ENCODE results near the gene FNDC11. TPM values are rescaled to one million over a fixed set of nuclear protein-coding genes. Genes with fewer than 3 reads are reported as not detected.

FNDC11 gene
- total RNA-seq (2022) (0.24 TPM in 1 of 2 replicates, not detected in the other), Bru-seq, nascent RNA (not detected), BruChase-seq, experiment 1, labeled RNA remaining after a 6-hour chase (percentile 17 among the genes with signal in this experiment), BruChase-seq, experiment 2, labeled RNA remaining after a 2-hour chase (percentile 11 among the genes with signal in this experiment)
- long read RNA-seq = 0 reads

DNA sequence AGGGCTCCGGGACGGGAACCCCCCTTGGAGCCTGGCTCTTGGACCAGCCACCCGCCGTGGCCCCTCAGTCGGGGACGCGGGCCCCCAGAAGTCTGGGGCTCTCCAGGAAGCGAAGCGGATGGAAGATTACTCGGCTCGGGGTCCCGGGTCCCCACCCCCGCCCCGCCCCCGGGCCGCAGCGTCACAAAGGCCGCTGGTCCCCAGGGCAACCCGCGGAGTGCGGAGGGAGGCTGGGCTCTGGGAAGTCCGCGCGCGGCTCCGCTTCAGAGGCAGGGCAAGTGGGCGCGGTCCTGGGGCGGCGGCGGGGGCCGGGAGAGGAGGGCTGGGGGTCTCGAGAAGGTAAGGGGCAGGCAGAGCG, at the start of gene FNDC11:
Gene FNDC11, plus strand, starts transcription at position 227 of the 358 bp plus-strand sequence. CDS start 1,505 bp downstream, outside the sequence.
- BruUV-seq (replicated peaks) = no TSS peak
- Mint-ChIP-seq H3K9me3 (ENCODE audit: low read depth, unreplicated experiment) (no peaks in the 10 kb centered on the region), H3K4me3 (ENCODE audit: low read depth, unreplicated experiment) (peak within 1 kb of the TSS; percentile 46), H3K4me1 (ENCODE audit: low read depth, unreplicated experiment) (no peaks in the 10 kb centered on the region), H3K27me3 (ENCODE audit: unreplicated experiment) (peaks cover 8% of the 10 kb centered on the region), H3K27ac (ENCODE audit: unreplicated experiment) (peak within 1 kb of the TSS; percentile 44), H3K36me3 (ENCODE audit: insufficient read depth, unreplicated experiment) (peaks cover 50% of the 10 kb centered on the region)
- no peak for TF ChIP-seq CTCF (IDR thresholded peaks at IDR 0.05; ENCODE audit: unreplicated experiment)
- no peak for DNase-seq
- CTCF ChIA-PET = no interaction called here
- intact Hi-C loops (cut with micrococcal nuclease; ENCODE audit: unreplicated experiment) = no loop called here

GRCh38 chr20:63504642-63505041, 49.3 kb upstream of the FNDC11 start:
- H3K4me3 Mint-ChIP-seq (ENCODE audit: low read depth, unreplicated experiment) = no peak overlapping the region
- CTCF ChIA-PET = interaction anchor here (0.5 to 0.7 kb wide), 2 partner anchors 133 to 231 kb away, joined by 3 read pairs; no protein-coding TSS in a partner anchor
- BruUV-seq (replicated peaks) = no TSS peak
- H3K4me1 Mint-ChIP-seq (ENCODE audit: low read depth, unreplicated experiment) = no peaks in the 10 kb centered on the region
- peaks cover 67% of the 10 kb centered on the region for H3K27me3 Mint-ChIP-seq (ENCODE audit: unreplicated experiment)
- H3K27ac Mint-ChIP-seq (ENCODE audit: unreplicated experiment) = no peak overlapping the region
- no peak for DNase-seq
- no peak for TF ChIP-seq CTCF (IDR thresholded peaks at IDR 0.05; ENCODE audit: unreplicated experiment)
- H3K9me3 Mint-ChIP-seq (ENCODE audit: low read depth, unreplicated experiment) = peaks cover 4% of the 10 kb centered on the region
- peaks cover 7% of the 10 kb centered on the region for H3K36me3 Mint-ChIP-seq (ENCODE audit: insufficient read depth, unreplicated experiment)
- intact Hi-C loops (cut with micrococcal nuclease; ENCODE audit: unreplicated experiment) = no loop called here

GRCh38 chr20:63505281-63505680, 48.7 kb upstream of the FNDC11 start:
- no peak overlapping the region for H3K27ac Mint-ChIP-seq (ENCODE audit: unreplicated experiment)
- H3K36me3 Mint-ChIP-seq (ENCODE audit: insufficient read depth, unreplicated experiment) = peaks cover under 1% of the 10 kb centered on the region
- H3K27me3 Mint-ChIP-seq (ENCODE audit: unreplicated experiment) = peaks cover 74% of the 10 kb centered on the region
- TF ChIP-seq CTCF (IDR thresholded peaks at IDR 0.05; ENCODE audit: unreplicated experiment) = no peak
- H3K4me1 Mint-ChIP-seq (ENCODE audit: low read depth, unreplicated experiment) = no peaks in the 10 kb centered on the region
- no peak for DNase-seq
- intact Hi-C loops (cut with micrococcal nuclease; ENCODE audit: unreplicated experiment) = no loop called here
- CTCF ChIA-PET = interaction anchor here (1.1 kb wide), 1 partner anchor 11 kb away, joined by 3 read pairs; no protein-coding TSS in a partner anchor
- no peak overlapping the region for H3K4me3 Mint-ChIP-seq (ENCODE audit: low read depth, unreplicated experiment)
- H3K9me3 Mint-ChIP-seq (ENCODE audit: low read depth, unreplicated experiment) = peaks cover 4% of the 10 kb centered on the region
- no TSS peak for BruUV-seq (replicated peaks)

- intact Hi-C loops (cut with micrococcal nuclease; ENCODE audit: unreplicated experiment) = no loop called here
- CTCF ChIA-PET = interaction anchor here (1.1 kb wide), 1 partner anchor 12 kb away, joined by 3 read pairs; no protein-coding TSS in a partner anchor
- Mint-ChIP-seq H3K4me1 (ENCODE audit: low read depth, unreplicated experiment) (no peaks in the 10 kb centered on the region), H3K27ac (ENCODE audit: unreplicated experiment) (no peak overlapping the region), H3K36me3 (ENCODE audit: insufficient read depth, unreplicated experiment) (no peaks in the 10 kb centered on the region), H3K4me3 (ENCODE audit: low read depth, unreplicated experiment) (no peak overlapping the region), H3K27me3 (ENCODE audit: unreplicated experiment) (peaks cover 78% of the 10 kb centered on the region), H3K9me3 (ENCODE audit: low read depth, unreplicated experiment) (peaks cover 4% of the 10 kb centered on the region)
- no peak for TF ChIP-seq CTCF (IDR thresholded peaks at IDR 0.05; ENCODE audit: unreplicated experiment)
- BruUV-seq (replicated peaks) = no TSS peak
- no peak for DNase-seq
These were observed 48.2 kb upstream of the FNDC11 start for GRCh38 chr20:63505723-63506122.

Data from Calu3 (cell line).